Measurements from ENCODE around the gene FARS2.
"Not testable (repeated sequence)": the region's sequence is repeated elsewhere in the genome, so short reads cannot be mapped to it uniquely, and the experiment has no call there.

Gene FARS2

DNA sequence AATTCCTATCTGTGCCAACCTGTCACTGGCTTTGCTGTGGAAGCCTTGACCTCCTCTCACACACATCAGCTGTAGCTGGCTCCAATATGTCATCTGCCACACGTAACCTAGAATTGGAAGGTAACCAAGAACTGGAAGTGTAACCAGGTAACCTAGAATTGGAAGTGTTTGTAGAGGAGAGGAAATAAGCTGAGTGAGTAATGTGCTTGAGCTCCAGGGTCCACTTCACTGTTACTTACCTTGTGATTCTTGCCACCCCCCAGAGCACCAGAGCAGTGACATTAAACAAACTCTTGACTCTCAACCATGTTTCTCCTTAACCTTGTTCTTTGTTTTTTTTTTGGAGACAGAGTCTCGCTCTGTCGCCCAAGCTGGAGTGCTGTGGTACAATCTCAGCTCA, 394.9 kb downstream of the FARS2 start:
- in situ Hi-C loops (cut with MboI; ENCODE audit: low sequenced_read_pairs): no loop called here

DNA sequence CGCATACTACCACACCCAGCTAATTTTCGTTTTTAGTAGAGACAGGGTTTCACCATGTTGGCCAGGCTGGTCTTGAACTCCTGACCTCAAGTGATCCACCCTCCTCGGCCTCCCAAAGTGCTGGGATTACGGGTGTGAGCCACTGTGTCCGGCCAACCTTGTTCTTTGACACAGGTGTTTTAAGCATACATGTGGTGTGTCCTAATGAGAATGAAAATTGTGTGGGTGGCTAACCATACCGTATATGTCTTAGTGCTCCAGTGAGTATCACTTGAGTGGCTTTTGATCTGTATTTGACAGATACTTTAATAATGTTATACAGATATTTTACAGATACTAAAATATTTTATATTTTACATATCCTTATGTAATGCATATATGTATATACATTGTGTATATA, 395.4 kb downstream of the FARS2 start:
- in situ Hi-C loops (cut with MboI; ENCODE audit: low sequenced_read_pairs): not testable (repeated sequence)

- in situ Hi-C loops (cut with MboI; ENCODE audit: low sequenced_read_pairs): no loop called here
Measured at GRCh38 chr6:5657684-5658430, 396.5 kb downstream of the FARS2 start.

GRCh38 chr6:5659467-5659866, 398.2 kb downstream of the FARS2 start:
- in situ Hi-C loops (cut with MboI; ENCODE audit: low sequenced_read_pairs): no loop called here

GRCh38 chr6:5660772-5661171, 399.5 kb downstream of the FARS2 start:
- in situ Hi-C loops (cut with MboI; ENCODE audit: low sequenced_read_pairs): no loop called here

GRCh38 chr6:5662797-5663196, 401.5 kb downstream of the FARS2 start:
- in situ Hi-C loops (cut with MboI; ENCODE audit: low sequenced_read_pairs): no loop called here

GRCh38 chr6:5663259-5663658, 401.9 kb downstream of the FARS2 start:
- in situ Hi-C loops (cut with MboI; ENCODE audit: low sequenced_read_pairs): no loop called here

DNA sequence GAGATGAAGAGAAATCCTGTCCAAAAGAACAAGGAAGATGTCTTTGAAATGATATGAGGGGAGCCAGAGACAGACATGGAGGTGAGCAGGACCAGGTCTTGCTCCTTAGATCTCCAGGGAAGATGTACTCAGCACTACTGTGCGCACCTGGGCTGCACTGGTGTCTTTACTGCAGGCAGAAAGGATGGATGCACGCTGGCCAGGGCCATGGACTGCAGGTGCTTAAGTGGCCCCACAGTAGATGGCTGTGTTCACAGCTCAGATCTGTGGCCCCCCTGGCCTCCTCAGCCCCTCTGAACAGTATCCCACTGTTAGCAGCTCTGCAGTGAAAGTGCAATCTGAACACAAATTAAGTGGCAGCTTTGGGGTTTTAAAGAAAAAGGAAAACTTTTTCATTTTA, 402.4 kb downstream of the FARS2 start:
- in situ Hi-C loops (cut with MboI; ENCODE audit: low sequenced_read_pairs): no loop called here

DNA sequence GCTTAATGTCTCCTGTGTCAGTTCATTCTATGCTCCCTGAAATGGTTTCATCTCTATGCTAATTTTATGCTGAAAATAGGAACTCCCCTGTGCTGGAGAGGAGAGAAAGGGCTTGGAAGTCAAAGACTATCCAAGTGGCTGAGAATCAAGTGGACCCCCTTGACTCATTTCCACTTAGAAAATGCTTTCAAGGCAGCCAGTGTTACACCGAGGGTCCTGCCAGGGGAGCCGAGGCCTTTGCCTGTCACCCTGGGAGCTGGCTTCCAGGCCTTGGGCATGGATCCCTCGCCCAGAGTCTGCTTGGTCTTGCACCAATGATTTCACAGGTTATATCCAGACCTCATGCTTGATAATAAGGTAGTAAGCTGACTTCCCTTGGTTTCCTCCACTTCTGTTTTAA, 402.8 kb downstream of the FARS2 start:
- in situ Hi-C loops (cut with MboI; ENCODE audit: low sequenced_read_pairs): no loop called here

GRCh38 chr6:5665173-5665572, 403.9 kb downstream of the FARS2 start:
- in situ Hi-C loops (cut with MboI; ENCODE audit: low sequenced_read_pairs): no loop called here

DNA sequence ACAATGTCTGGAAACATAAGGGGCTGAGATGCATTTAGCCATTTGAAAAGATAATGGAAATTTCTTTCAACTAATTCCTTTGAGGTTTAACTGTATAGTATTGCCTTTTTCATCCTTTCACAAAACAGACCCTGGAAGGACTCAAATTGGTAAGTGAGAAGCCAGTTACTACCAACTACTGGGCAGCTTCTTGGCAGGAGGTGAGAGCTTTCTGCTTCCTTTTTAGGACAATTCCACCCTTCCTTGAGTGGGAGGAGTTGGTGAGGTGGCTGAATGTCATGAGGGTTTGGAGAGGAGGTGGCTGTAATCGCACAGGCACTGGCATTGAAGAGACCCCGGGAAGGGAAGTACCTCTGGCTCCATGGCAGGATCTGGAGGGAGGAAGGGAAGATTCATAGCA, 404.4 kb downstream of the FARS2 start:
- in situ Hi-C loops (cut with MboI; ENCODE audit: low sequenced_read_pairs): no loop called here

DNA sequence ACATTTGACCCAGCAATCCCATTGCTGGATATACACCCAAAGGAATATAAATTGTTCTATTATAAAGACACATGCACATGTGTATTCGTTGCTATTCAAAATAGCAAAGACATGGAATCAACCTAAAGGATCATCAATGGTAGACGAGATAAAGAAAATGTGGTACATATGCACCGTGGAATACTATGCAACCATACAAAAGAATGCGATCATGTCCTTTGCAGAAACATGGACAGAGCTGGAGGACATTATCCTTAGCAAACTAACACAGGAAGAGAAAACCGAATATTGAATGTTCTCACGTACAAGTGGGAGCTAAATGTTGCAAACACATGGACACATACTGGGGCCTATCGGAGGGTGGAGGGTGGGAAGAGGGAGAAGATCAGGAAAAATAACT, 405.4 kb downstream of the FARS2 start:
- in situ Hi-C loops (cut with MboI; ENCODE audit: low sequenced_read_pairs): no loop called here

DNA sequence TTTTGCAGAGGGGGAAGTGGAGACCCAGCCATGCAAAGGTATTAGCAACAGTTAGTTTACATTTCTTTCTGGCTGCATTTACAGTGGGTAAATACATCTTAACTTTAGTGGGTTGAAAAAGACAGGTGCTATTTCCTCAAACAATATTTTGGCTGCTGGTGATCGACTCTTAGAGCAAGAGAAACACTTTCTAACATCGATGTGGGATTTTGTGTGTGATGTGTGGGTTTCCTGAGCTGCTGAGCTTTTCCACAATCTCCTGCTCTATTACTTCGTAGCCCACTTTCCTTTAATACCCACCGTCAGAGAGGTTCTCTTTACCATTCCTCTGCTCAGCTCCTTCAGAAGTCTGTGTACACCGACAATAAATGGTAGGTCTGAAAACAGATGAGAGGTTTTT, 406.4 kb downstream of the FARS2 start:
- in situ Hi-C loops (cut with MboI; ENCODE audit: low sequenced_read_pairs): no loop called here

DNA sequence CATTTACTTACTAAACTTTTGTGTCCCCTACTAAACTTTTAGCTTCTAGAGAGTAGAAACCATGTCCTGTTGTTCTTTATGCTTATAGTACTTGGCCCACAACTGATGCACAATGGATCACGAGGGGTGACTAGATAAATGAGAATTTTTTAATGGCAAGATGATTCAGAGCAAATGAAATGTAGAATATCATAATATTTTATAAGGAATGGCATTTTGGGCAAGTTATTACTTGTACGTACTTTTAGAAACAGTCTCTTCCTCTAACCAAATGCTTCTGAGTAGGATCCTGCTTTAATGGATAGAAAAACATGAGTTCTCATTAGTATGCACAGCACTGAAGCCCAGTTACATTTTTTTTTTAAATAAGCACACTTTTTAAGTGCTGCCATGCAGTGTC, 409.1 kb downstream of the FARS2 start:
- in situ Hi-C loops (cut with MboI; ENCODE audit: low sequenced_read_pairs): no loop called here

DNA sequence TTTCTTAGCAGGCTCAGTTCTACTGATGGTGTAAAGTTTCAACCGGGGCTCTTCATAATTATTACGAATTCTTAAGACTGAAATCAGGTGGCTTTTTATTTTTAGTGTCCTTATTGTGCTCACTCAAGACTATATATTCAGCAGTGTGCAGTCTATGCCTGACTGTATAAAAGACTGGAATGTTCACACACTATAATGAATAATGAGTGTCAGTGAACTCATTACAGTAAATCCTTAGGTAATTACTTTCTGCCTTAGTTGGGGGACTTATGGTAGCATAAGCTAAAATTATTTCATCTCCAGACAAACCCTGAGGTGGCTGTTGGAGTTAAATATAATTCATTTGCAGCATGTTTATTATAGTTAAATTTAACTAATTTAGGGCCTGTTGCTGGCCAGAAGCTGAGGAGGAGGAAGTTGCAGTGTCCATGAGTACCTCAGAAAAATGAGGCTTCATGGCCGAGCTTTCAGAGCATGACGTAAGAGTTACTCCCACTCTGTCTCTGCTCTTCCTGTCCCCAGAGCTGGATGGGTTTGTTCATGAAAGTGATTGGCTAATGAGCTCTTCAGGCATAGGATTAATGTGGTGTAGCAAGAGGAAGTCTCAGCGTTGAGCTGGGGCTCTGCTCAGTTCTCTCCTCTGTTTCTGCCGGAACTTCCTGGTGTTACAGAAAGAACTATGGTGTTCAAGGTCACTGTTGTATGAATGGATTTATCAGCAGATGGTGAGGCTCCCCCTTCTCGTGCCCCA, 409.7 kb downstream of the FARS2 start:
- in situ Hi-C loops (cut with MboI; ENCODE audit: low sequenced_read_pairs): no loop called here

DNA sequence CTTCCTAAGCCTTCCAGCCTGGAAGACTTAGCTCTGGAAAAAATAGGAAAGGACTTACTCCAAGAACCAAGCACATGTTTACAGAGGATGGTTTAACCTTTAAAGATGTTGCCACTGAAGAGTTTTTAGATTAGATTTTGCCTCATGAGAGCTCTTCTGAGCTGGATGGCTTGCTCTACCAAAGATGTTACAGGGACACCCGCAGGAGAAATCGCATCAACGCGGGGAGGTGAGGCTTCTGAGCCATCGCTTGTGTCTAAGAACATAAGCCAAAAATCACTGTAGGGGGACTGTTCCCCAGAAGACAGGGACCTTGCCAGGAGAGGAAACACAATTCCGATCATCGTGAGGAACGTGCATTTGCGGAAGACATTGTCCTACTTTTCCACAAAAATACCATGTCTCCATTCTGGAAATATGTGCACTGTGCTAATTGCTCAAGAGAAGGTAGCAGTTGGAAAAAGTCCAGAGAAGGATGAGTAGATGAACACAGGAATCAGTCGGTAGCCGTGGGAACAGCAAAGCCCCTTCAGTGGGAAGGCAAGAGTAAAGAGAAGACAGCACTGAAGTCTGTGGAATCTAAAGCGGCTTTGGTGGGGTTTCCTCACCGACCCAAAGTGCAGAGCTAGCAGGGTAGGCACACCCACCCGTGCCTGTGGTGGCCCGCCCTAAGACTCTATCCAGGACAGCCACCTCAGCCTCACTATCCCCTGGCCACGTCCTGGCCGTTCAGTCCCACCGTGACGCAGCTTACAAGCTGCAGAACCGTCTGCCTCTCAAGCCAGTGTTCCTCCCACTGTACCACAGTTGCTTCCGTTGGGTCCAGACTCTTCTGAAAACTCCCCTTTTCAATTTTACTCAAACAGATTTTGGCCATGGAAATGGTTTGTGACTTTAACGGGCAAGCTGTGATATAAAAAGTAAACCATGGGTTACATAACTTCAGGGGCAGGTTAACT, 410.6 kb downstream of the FARS2 start:
- in situ Hi-C loops (cut with MboI; ENCODE audit: low sequenced_read_pairs): no loop called here

DNA sequence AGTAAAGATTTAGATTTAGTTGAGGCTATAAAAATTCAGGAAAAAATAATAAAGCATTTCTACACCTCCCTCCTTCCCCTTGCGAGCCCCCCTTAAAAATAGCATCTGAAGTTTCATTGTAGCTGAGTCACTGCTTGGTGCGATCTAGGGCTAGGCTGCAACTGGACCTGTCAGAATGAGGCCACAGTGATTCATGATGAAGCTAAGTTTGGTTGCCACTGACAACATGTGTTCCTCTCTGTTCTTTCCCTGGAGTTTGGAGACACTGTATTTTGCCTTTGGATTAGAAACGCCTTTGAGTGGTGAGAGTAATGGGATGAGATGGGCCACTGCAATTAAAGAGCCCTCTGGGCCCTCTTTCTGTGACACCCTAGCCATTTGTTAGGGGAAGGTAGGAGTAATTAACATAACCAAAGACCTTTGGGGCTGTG, 411.3 kb downstream of the FARS2 start:
- in situ Hi-C loops (cut with MboI; ENCODE audit: low sequenced_read_pairs): no loop called here

- in situ Hi-C loops (cut with MboI; ENCODE audit: low sequenced_read_pairs): no loop called here
Measured at GRCh38 chr6:5673019-5673790, 411.9 kb downstream of the FARS2 start.

DNA sequence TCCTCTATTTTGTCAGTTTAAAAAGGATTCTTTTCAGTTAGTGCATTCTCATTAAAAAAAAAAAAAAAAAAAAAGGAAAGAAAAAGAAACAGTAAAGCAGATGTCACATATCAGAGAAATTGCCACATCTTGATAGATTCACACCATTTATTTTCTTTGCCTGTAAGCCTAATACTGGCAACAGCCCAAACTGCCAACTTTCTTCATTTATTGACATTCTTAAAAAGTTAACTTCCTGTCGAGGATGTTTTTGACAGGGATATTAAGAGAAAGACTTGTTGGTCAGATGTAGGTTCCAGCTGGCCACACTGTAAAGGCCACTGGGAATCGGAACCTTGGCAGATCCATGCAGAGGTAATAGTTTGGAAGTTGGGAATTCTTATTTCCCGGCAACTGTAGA, 412.8 kb downstream of the FARS2 start:
- in situ Hi-C loops (cut with MboI; ENCODE audit: low sequenced_read_pairs): no loop called here

GRCh38 chr6:5674721-5675120, 413.4 kb downstream of the FARS2 start:
- in situ Hi-C loops (cut with MboI; ENCODE audit: low sequenced_read_pairs): no loop called here

GRCh38 chr6:5676701-5677100, 415.4 kb downstream of the FARS2 start:
- in situ Hi-C loops (cut with MboI; ENCODE audit: low sequenced_read_pairs): no loop called here

Data from HL-60/S4 treated with phorbol 12-myristate 13-acetate at 8.2 ng/mL for 4 days and 3 days (cell line).